ENCODE data around the gene PELI2. TPM values are rescaled to one million over a fixed set of nuclear protein-coding genes. Genes with fewer than 3 reads are reported as not detected.

PELI2 gene
- total RNA-seq, 1 experiment from 2014 or later = 0.10 TPM

GRCh38 chr14:56216626-56217379 is 98.6 kb downstream of the PELI2 start:
- DNase-seq (ENCODE audit: low spot score) = peak; percentile 90
- in situ Hi-C loops (cut with HindIII; ENCODE audit: low sequenced_read_pairs) = no loop called here

GRCh38 chr14:56217380-56218045 is 99.3 kb downstream of the PELI2 start:
- in situ Hi-C loops (cut with HindIII; ENCODE audit: low sequenced_read_pairs) = no loop called here
- peak; percentile 66 for DNase-seq (ENCODE audit: low spot score)

GRCh38 chr14:56219666-56220413 is 101.6 kb downstream of the PELI2 start:
- in situ Hi-C loops (cut with HindIII; ENCODE audit: low sequenced_read_pairs) = no loop called here
- DNase-seq (ENCODE audit: low spot score) = peak; percentile 83

- no peak for DNase-seq (ENCODE audit: low spot score)
- in situ Hi-C loops (cut with HindIII; ENCODE audit: low sequenced_read_pairs) = no loop called here
These were observed 103.3 kb downstream of the PELI2 start for GRCh38 chr14:56221382-56222128.

GRCh38 chr14:56224229-56224628 is 106.0 kb downstream of the PELI2 start:
- DNase-seq (ENCODE audit: low spot score) = peak; percentile 49
- in situ Hi-C loops (cut with HindIII; ENCODE audit: low sequenced_read_pairs) = no loop called here

- in situ Hi-C loops (cut with HindIII; ENCODE audit: low sequenced_read_pairs) = no loop called here
- no peak for DNase-seq (ENCODE audit: low spot score)
These were observed 106.8 kb downstream of the PELI2 start for GRCh38 chr14:56224691-56225681.

GRCh38 chr14:56235388-56235787 is 117.2 kb downstream of the PELI2 start:
- in situ Hi-C loops (cut with HindIII; ENCODE audit: low sequenced_read_pairs) = no loop called here
- no peak for DNase-seq (ENCODE audit: low spot score)

- in situ Hi-C loops (cut with HindIII; ENCODE audit: low sequenced_read_pairs) = no loop called here
- no peak for DNase-seq (ENCODE audit: low spot score)
These were observed 119.2 kb downstream of the PELI2 start for GRCh38 chr14:56237398-56237797.

GRCh38 chr14:56241461-56241860 is 123.2 kb downstream of the PELI2 start:
- no peak for DNase-seq (ENCODE audit: low spot score)
- in situ Hi-C loops (cut with HindIII; ENCODE audit: low sequenced_read_pairs) = no loop called here

GRCh38 chr14:56243110-56243509 is 124.9 kb downstream of the PELI2 start:
- no peak for DNase-seq (ENCODE audit: low spot score)
- in situ Hi-C loops (cut with HindIII; ENCODE audit: low sequenced_read_pairs) = no loop called here

GRCh38 chr14:56244138-56244789 is 126.1 kb downstream of the PELI2 start:
- in situ Hi-C loops (cut with HindIII; ENCODE audit: low sequenced_read_pairs) = no loop called here
- peak; percentile 57 for DNase-seq (ENCODE audit: low spot score)

GRCh38 chr14:56247495-56248200 is 129.4 kb downstream of the PELI2 start:
- no peak for DNase-seq (ENCODE audit: low spot score)
- in situ Hi-C loops (cut with HindIII; ENCODE audit: low sequenced_read_pairs) = no loop called here

- in situ Hi-C loops (cut with HindIII; ENCODE audit: low sequenced_read_pairs) = no loop called here
- DNase-seq (ENCODE audit: low spot score) = no peak
These were observed 130.2 kb downstream of the PELI2 start for GRCh38 chr14:56248442-56248841.

GRCh38 chr14:56261046-56261445 is 142.8 kb downstream of the PELI2 start:
- in situ Hi-C loops (cut with HindIII; ENCODE audit: low sequenced_read_pairs) = no loop called here
- DNase-seq (ENCODE audit: low spot score) = no peak

GRCh38 chr14:56262530-56262929 is 144.3 kb downstream of the PELI2 start:
- in situ Hi-C loops (cut with HindIII; ENCODE audit: low sequenced_read_pairs) = no loop called here
- DNase-seq (ENCODE audit: low spot score) = peak; percentile 60

- no peak for DNase-seq (ENCODE audit: low spot score)
These were observed 149.8 kb downstream of the PELI2 start for GRCh38 chr14:56268039-56268438.

GRCh38 chr14:56268673-56269072 is 150.5 kb downstream of the PELI2 start:
- in situ Hi-C loops (cut with HindIII; ENCODE audit: low sequenced_read_pairs) = no loop called here
- no peak for DNase-seq (ENCODE audit: low spot score)

More at GRCh38 chr14:56268039-56268438, 149.8 kb downstream of the PELI2 start:
- in situ Hi-C loops (cut with HindIII; ENCODE audit: low sequenced_read_pairs) = no loop called here

Measured in G401 (cell line).